GM13976 (cell line): ENCODE results near the gene EPHA6.

ENCODE experiments used
- DNase-seq: peaks from one replicate; pipeline ENCODE4 v3.0.0; 2012; ENCODE audit warnings: low spot score
- in situ Hi-C: fragments of 300-500 bp; cut with MboI; formaldehyde crosslinking; loops from one replicate; pipeline ENCODE4 v1.12.0; 2022; ENCODE audit warnings: low sequenced_read_pairs, mixed read lengths, inconsistent platforms; ENCODE audit not compliant: unreplicated experiment
- TF ChIP-seq, protein P1 (sequence below): IDR thresholded peaks from 2 replicates; pipeline ENCODE4 v1.5.1; 2012; ENCODE audit warnings: borderline replicate concordance, mild to moderate bottlenecking; ENCODE audit not compliant: insufficient read depth; ENCODE audit errors: extremely low read depth, missing control alignments, control extremely low read depth

EPHA6 gene

DNA sequence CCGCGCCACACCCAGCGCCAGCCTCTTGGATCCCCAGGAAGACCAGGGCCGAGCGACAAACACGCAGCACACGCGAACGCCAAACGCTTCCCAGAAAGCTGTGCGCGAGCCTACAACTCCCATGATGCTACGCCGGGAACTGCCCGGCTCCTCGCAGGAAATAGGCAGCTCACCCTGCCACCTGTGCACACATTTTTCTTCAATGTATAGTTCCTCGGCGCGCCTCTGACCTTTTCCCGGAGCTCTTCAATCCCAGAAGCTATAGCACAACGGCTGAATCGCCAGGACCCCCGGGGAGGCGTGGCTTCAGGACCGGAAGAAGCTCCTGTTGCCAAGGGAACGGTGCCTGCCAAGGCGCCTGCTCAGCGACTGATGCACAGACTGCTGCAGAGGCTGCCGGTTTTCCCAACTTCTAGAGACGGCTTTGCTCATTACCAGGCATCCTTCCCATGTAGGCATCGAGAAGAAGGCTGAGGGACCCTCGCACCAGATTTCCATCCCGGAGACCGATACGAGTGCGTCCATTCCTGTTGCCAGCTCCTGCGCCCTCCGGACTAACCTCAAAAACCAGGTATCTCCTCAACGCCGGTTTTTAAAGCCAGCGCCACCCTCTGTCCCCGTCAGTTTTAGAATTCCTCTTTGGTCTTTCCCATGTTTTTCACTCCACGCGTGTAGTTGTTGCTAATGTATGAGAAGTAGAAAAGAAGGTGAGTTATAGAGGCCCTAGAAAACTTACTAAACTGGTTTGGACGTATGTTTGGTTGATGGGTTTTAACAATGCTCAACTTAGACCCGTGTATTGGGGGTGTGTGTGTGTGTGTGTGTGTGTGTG is 950.2 kb downstream of the EPHA6 start, which contains the start of gene ARL6:
Gene ARL6 (plus strand): TSS at position 352 of the 832 bp plus-strand sequence. CDS start 3,350 bp downstream, outside the sequence.
- DNase-seq: peak; percentile 80
- TF ChIP-seq, protein P1, sequence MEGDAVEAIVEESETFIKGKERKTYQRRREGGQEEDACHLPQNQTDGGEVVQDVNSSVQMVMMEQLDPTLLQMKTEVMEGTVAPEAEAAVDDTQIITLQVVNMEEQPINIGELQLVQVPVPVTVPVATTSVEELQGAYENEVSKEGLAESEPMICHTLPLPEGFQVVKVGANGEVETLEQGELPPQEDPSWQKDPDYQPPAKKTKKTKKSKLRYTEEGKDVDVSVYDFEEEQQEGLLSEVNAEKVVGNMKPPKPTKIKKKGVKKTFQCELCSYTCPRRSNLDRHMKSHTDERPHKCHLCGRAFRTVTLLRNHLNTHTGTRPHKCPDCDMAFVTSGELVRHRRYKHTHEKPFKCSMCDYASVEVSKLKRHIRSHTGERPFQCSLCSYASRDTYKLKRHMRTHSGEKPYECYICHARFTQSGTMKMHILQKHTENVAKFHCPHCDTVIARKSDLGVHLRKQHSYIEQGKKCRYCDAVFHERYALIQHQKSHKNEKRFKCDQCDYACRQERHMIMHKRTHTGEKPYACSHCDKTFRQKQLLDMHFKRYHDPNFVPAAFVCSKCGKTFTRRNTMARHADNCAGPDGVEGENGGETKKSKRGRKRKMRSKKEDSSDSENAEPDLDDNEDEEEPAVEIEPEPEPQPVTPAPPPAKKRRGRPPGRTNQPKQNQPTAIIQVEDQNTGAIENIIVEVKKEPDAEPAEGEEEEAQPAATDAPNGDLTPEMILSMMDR: no peak
- in situ Hi-C loops: no loop called here

DNA sequence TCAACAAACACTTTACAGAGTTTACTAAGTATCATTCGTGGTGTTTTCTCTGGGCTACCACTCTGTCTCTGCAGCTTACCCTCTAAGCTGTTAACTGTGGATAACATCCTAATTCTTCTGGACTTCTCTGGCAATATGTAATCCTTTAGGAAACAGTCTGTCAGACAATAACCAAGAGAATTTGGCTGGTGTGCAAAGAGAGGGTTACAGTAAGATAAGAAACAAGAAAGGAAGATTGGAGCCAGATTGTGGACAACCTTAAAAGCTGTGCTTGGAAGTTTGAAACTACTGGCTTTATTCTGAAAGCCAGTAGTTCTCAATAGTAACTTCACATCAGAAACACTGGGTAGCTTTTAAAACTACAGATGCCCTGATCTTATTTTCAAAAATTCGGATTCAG is 950.9 kb downstream of the EPHA6 start:
- no peak for DNase-seq
- in situ Hi-C loops: no loop called here
- TF ChIP-seq, protein P1: no peak

DNA sequence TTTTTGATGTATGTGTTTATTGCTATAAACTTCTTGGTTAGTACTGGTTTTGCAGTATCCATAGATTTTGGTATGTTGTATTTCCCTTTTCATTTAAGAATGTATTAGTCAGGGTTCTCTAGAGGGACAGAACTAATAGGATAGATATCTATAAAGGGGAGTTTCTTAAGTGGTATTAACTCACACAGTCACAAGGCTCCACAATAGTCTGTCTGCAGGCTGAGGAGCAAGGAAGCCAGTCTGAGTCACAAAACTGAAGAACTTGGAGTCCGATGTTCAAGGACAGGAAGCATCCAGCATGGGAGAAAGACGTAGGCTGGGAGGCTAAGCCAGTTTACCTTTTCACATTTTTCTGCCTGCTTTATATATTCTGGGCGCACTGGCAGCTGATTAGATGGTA is 958.5 kb downstream of the EPHA6 start:
- no peak for DNase-seq
- TF ChIP-seq, protein P1: no peak
- in situ Hi-C loops: no loop called here

DNA sequence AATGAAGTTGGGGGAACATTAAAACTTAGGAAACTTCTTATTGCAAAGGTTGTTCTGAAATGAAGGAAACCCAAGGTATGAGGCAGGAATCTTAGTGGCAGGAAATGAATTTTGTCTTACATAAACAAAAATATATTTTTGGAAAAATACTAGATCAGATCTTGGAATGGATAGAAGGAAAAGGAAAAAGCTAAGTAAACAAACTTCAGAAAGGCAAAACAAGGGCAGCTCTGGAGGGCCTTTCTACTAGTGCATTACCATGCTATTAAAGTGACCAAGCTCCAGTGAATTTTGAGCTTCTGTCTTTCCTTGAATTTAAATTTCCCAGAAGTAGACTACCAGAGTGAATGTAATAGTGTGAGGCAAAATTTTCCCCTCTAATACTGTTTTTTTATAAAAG is 963.8 kb downstream of the EPHA6 start:
- no peak for DNase-seq
- TF ChIP-seq, protein P1: no peak
- in situ Hi-C loops: loop anchor here (25.0 kb wide), 1 partner anchor 559 kb away; no protein-coding TSS in a partner anchor

DNA sequence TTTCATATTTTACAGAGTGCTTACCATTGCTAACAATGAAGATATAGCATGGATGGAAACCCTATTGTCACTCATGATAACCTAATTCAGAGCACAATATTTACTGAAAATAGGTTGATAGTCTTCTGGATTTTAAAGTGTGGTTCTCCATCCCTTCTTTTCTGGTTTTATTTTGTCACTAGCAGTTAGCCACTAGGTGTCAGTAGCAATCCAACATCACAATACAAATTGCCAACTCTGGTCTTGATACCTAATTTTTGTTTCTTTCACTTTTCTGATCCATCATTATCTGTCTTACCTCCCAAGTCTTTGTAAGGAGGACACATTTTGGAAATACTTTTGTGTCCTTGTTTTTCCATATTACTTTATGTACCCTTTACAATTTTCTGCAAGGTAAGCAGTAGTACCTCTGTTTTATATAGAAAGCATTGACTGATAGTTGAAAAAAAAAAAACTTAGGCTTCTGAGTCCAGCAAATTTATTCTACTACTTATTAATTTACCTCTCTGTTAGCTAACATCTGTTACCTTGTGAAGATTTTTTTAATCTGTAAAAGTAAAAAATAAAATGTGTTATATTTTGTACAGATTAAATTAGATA is 979.1 kb downstream of the EPHA6 start:
- TF ChIP-seq, protein P1: peak; percentile 64
- in situ Hi-C loops: loop anchor here (5.0 to 25.0 kb wide), 2 partner anchors 229 to 544 kb away; no protein-coding TSS in a partner anchor
- DNase-seq: peak; percentile 23

DNA sequence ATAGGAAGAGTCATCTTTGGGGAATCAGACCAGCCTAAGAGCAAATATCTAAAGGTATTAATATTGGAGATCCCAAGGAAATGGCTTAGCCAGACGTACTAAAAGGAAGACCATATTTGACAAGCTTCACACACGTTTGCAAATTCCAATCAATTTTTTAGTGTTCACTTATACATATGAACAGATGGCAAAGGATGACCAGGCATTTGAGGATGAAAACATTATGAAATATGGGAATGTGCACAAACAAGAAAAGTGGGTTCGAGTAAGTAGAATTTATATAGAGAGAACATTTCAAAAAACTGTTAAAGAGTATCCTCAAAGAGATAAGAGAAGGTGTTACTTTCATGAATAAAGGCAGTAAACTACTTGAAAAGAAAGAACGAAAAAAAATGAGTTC is 981.6 kb downstream of the EPHA6 start:
- in situ Hi-C loops: loop anchor here (25.0 kb wide), 1 partner anchor 541 kb away; no protein-coding TSS in a partner anchor

More for the DNA sequence above, 981.6 kb downstream of the EPHA6 start:
- TF ChIP-seq, protein P1: no peak
- DNase-seq: no peak
